ENCODE measurements around the gene OR6C6. TPM values are rescaled to one million over a fixed set of nuclear protein-coding genes. Genes with fewer than 3 reads are reported as not detected.
"Not testable (repeated sequence)": the region's sequence is repeated elsewhere in the genome, so short reads cannot be mapped to it uniquely, and the experiment has no call there.

OR6C6 gene
- not detected in 2 replicates for total RNA-seq (2014; rRNA removed; shearing (Covaris generic))

DNA sequence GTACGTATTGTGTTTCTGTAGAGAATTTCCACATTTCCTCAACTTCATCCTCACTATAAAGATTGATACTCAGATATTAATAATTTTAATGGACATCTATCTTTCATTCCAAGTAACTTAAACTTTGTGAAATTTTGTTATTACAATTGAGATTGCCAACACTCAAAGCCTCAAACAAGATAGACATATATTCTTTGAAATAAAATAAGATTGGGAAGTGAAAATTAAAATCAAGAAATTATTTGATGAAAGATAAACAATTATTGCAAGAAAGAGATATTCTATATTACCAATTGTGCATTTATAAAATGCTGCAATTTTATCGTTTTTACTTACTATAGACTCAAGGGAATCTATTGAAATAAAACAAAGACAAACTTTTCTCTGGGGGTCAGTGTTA is at the start of gene OR6C6:
OR6C6 (minus strand) TSS at position 101 of the 400 bp plus-strand sequence. CDS start 1,337 bp downstream, outside the sequence.
- H3K4me3 ChIP-seq (ENCODE audit: insufficient read depth, low read depth, low read length), result no peak within 1 kb of the TSS
- H3K27me3 ChIP-seq (ENCODE audit: control insufficient read depth, insufficient read depth, low read length), result no peaks in the 10 kb centered on the region; the same call in 1 of the 2 replicates
- H3K36me3 ChIP-seq (replicated peaks; ENCODE audit: control insufficient read depth, insufficient read depth, low read length), result no peaks in the 10 kb centered on the region
- DNase-seq, result no peak

DNA sequence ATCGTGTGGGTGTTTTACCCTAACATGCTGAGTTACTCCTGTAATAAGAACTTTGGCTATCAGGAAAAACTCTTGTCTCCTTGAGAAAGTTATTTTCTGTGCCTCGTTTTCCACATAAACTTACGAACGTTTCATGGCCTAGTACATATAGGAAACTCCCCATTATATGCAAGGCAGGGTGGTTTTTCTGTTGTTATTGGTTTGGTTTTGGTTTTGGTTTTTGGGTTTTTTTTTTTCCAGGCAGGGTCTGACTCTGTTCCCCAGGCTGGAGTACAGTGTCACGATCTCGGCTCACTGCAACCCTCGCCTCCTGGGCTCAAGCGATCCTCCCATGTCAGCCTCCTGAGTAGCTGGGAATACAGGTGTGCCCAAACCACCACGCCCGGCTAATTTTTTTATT is 39.6 kb upstream of the OR6C6 start:
- no peak for DNase-seq
- H3K27me3 ChIP-seq (ENCODE audit: control insufficient read depth, insufficient read depth, low read length), result no peaks in the 10 kb centered on the region

DNA sequence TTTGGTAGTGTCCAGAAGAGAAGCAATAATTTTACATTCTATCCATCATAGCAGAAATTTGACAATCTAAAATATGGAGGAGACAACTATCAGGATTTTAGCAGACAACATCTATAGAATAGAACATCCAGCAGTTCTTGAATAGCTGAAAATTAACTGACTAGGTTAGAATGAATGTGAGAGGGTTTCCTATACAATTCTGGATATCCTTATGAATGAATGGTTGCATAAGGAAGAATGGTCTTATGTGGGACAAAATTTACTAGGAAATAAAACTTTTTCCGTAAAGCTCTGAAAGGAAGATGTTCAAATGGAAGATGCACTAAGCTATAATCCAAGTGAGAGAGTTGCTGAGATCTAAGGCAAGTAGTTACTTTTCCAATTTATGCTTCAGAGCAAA is 34.1 kb upstream of the OR6C6 start, which contains the start of gene OR6C3:
OR6C3 (plus strand) TSS at position 301 of the 400 bp plus-strand sequence. CDS start 955 bp downstream, outside the sequence.
- no peak for DNase-seq
- Histone ChIP-seq H3K27me3 (ENCODE audit: control insufficient read depth, insufficient read depth, low read length) (no peaks in the 10 kb centered on the region), H3K36me3 (replicated peaks; ENCODE audit: control insufficient read depth, insufficient read depth, low read length) (no peaks in the 10 kb centered on the region), H3K4me3 (ENCODE audit: insufficient read depth, low read depth, low read length) (no peak within 1 kb of the TSS)

More for the DNA sequence above, 39.6 kb upstream of the OR6C6 start:
- H3K36me3 ChIP-seq (replicated peaks; ENCODE audit: control insufficient read depth, insufficient read depth, low read length), result no peaks in the 10 kb centered on the region
- no peak overlapping the region for H3K4me3 ChIP-seq (ENCODE audit: insufficient read depth, low read depth, low read length)

DNA sequence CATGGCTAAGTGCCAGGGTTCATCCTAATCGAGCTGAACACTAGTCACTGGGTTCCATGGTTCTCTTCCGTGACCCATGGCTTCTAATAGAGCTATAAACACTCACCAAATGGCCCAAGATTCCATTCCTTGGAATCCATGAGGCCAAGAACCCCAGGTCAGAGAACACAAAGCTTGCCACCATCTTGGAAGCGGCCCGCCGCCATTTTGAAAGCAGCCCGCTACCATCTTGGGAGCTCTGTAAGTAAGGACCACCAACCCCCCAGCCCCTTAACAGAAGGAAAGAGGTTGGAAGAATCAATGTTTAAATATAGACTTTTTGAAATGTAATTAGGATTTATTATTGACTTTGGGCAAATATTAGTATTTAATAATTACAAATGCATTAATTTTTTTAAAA is 29.4 kb upstream of the OR6C6 start:
- not testable (repeated sequence) for H3K36me3 ChIP-seq (replicated peaks; ENCODE audit: control insufficient read depth, insufficient read depth, low read length); H3K27me3 ChIP-seq (ENCODE audit: control insufficient read depth, insufficient read depth, low read length); H3K4me3 ChIP-seq (ENCODE audit: insufficient read depth, low read depth, low read length); DNase-seq

DNA sequence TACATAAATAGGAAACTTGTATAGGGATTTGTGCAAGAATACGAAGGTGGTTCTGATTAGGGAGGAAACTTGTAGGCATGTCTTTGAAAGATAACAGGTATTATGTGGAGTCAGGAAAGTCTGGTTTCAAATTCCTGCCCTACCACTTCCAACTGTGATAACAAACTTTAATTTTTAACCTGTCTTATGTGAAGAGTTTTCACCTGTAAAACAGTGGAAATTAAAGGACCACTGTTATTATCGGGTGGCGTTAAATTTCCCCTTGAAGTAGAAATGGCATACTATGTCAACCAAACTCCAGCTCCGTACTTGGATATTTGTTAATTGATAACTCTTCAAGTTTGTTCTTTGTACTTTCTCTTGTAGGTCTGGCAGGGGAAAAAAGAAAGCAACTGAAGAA is 23.8 kb upstream of the OR6C6 start:
- H3K36me3 ChIP-seq (replicated peaks; ENCODE audit: control insufficient read depth, insufficient read depth, low read length), result no peaks in the 10 kb centered on the region
- no peaks in the 10 kb centered on the region for H3K27me3 ChIP-seq (ENCODE audit: control insufficient read depth, insufficient read depth, low read length)
- H3K4me3 ChIP-seq (ENCODE audit: insufficient read depth, low read depth, low read length), result no peak overlapping the region
- no peak for DNase-seq

DNA sequence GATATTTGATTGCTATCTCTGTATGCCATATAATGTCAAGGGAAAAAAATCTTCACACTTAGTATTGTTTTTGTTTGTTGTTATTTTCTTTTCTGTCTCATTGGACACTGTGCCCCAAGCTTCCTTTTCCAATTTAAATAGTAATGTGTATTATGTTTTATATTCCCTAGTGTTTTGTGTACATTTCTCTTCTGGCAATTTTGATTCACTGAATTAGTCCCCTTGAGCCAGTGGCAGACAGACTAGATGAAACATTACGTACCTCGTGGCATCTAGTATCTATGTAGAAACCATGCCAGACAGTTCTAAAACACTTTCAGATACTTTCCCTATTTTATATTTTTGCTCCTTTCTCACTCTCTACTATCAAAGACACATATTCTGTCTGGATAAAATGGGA is 17.7 kb upstream of the OR6C6 start, which contains the start of gene OR6C1:
OR6C1 (plus strand) TSS at position 301 of the 400 bp plus-strand sequence. CDS start 6,257 bp downstream, outside the sequence.
- no peaks in the 10 kb centered on the region for H3K27me3 ChIP-seq (ENCODE audit: control insufficient read depth, insufficient read depth, low read length)
- no peaks in the 10 kb centered on the region for H3K36me3 ChIP-seq (replicated peaks; ENCODE audit: control insufficient read depth, insufficient read depth, low read length)
- DNase-seq, result no peak
- H3K4me3 ChIP-seq (ENCODE audit: insufficient read depth, low read depth, low read length), result no peak within 1 kb of the TSS

DNA sequence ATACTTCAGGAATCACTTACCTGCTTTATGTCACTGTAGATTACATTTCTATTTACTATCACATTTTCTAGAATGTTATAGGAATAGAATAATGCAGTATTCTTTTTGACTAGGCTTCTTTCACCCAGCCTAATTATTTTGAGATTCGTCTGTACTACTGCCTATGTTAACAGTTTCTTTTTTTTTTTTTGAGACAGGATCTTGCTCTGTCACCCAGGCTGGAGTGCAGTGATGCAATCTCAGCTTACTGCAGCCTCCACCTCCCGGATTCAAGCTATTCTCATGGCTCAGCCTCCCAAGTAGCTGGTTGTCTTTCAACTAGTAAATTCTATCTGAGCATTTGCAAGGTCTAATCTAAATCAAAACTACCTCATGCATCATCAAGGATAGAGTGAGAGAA is 6.4 kb downstream of the OR6C6 start:
- Histone ChIP-seq H3K4me3 (ENCODE audit: insufficient read depth, low read depth, low read length) (no peak overlapping the region), H3K27me3 (ENCODE audit: control insufficient read depth, insufficient read depth, low read length) (no peaks in the 10 kb centered on the region), H3K36me3 (replicated peaks; ENCODE audit: control insufficient read depth, insufficient read depth, low read length) (no peaks in the 10 kb centered on the region)
- no peak for DNase-seq

DNA sequence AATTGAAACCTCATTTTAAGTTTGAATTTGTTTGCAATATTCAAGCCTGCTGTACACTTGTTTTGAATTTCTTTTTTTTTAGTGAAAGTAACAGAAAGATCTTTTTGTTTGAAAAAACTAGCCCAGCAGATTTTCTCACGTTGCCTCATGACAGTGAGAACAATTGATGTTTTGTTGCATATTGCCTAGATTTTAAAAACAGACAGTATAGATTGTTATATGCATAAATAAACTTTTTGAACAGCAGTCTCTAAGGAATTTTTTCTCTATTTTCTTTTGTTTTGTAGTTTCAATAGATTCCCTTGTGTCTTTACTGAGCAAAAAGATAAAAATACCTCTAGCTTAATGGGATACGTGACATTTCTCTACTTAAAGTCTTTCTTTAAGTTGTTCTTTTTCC is 15.4 kb downstream of the OR6C6 start:
- Histone ChIP-seq H3K36me3 (replicated peaks; ENCODE audit: control insufficient read depth, insufficient read depth, low read length) (no peaks in the 10 kb centered on the region), H3K4me3 (ENCODE audit: insufficient read depth, low read depth, low read length) (no peak overlapping the region), H3K27me3 (ENCODE audit: control insufficient read depth, insufficient read depth, low read length) (no peaks in the 10 kb centered on the region)
- no peak for DNase-seq

DNA sequence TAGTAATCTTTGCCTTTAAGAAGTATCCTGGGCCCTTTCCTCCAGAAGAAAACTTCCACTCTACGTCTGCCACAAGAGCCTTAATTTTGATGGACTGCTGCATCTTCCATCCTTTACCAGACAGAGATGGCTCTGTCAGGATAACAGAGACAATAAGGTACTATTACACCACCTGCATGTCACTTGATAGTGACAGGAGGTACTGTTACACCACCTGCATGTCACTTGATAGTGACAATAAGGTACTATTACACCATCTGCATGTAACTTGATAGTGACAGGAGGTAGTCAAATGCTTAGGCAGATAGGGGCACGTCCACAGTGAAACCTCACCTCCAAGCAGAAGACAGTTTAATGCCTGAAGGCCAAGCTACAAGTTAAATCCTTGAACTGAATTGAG is 38.1 kb downstream of the OR6C6 start:
- Histone ChIP-seq H3K36me3 (replicated peaks; ENCODE audit: control insufficient read depth, insufficient read depth, low read length) (no peaks in the 10 kb centered on the region), H3K27me3 (ENCODE audit: control insufficient read depth, insufficient read depth, low read length) (no peaks in the 10 kb centered on the region), H3K4me3 (ENCODE audit: insufficient read depth, low read depth, low read length) (no peak overlapping the region)
- DNase-seq, result no peak

DNA sequence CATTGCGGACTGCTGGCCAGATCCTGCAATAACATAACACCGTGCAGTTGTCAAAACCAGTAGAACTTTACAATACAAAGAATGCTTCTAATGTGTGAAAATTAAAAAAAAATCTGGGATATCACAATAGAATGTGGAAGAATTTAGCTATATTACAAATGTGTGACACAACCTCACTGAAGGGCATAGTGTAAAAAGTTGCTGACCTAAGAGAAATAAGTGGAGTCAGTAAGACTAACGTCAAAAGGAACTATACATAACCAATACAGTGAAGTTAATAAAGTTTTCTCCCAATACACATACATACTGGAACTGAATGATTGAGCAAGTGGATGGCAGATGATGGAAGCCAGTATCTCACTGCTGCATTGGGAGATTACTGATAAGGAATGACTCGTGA is 39.5 kb downstream of the OR6C6 start:
- Histone ChIP-seq H3K4me3 (ENCODE audit: insufficient read depth, low read depth, low read length) (no peak overlapping the region), H3K27me3 (ENCODE audit: control insufficient read depth, insufficient read depth, low read length) (no peaks in the 10 kb centered on the region), H3K36me3 (replicated peaks; ENCODE audit: control insufficient read depth, insufficient read depth, low read length) (no peaks in the 10 kb centered on the region)
- DNase-seq, result no peak

DNA sequence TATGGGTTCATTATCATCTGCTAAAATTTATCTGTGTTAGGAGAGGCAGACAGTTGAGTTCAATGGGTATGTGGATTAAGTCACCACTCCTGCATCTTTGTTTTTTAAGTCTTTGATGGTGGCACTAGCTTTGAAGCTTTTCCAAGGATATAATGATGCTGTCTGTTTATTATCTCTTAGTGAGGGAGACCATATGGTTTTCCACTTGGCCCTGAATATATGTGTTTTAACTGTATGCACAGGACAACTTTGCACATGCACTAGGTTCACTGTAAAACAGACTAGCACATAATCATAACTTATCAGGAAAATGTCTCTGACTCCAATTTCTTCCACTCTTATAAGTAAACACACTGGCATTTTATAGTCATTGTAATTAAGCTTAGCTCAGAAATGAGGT is 43.1 kb downstream of the OR6C6 start:
- Histone ChIP-seq H3K36me3 (replicated peaks; ENCODE audit: control insufficient read depth, insufficient read depth, low read length) (no peaks in the 10 kb centered on the region), H3K4me3 (ENCODE audit: insufficient read depth, low read depth, low read length) (no peak overlapping the region), H3K27me3 (ENCODE audit: control insufficient read depth, insufficient read depth, low read length) (no peaks in the 10 kb centered on the region)
- no peak for DNase-seq

DNA sequence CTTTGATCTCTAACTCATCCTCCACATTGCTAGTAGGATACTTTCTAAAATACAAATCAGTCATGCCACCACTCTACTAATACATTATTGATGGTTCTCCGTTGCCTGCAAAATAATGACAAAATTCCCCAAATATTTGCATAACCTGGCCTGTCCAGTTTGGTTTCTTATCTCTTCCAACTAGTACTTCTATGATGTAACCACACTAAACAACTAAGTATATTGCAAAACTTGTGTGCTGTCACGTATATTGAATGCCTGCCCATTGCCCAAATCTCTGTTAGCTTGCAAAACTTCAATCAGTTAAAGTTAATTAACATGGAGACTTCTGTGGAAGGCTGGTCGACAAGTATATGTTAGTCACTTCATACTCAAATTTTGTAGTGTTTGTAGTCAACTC is 45.4 kb downstream of the OR6C6 start:
- DNase-seq, result no peak
- Histone ChIP-seq H3K36me3 (replicated peaks; ENCODE audit: control insufficient read depth, insufficient read depth, low read length) (no peaks in the 10 kb centered on the region), H3K27me3 (ENCODE audit: control insufficient read depth, insufficient read depth, low read length) (no peaks in the 10 kb centered on the region), H3K4me3 (ENCODE audit: insufficient read depth, low read depth, low read length) (no peak overlapping the region)

DNA sequence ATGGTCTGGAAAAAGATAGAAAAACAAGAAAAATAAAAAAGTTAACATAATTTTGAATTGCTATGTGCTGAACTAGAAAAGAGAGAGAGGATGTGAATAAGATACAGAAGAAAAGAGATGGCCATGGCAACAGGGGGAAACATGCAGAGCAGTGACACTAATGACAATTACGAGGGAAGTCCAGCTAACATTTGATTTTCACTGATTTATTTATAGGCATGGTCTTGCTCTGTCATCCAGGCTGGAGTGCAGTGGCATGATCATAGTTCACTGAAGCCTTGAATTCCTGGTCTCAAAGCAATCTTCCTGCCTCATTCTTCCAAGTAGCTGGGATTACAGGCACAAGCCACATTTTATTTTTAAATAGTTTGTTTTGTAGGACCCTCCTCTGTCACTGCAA is 50.2 kb downstream of the OR6C6 start:
- Histone ChIP-seq H3K27me3 (ENCODE audit: control insufficient read depth, insufficient read depth, low read length) (no peaks in the 10 kb centered on the region), H3K4me3 (ENCODE audit: insufficient read depth, low read depth, low read length) (no peak overlapping the region), H3K36me3 (replicated peaks; ENCODE audit: control insufficient read depth, insufficient read depth, low read length) (no peaks in the 10 kb centered on the region)
- DNase-seq, result no peak

DNA sequence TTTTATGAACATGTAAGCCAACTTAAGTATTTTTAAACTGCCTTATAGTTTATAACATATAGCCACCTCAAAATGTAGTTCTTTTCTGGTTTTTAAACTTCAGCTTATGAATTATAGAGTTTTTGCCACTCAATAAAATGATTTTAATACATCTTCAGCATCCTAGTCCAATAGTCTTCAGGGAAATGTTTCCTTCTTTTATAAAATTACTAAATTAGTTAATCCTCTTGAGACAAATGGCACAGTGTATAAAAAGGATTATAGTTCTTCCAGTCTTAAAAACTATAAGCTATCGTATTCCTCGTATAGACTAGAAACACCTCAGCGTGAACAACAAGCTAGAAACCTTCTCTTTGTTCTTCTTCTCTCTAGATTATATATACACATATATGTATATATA is 52.1 kb downstream of the OR6C6 start, which contains the start of gene OR6C74:
OR6C74 (plus strand) TSS at position 301 of the 400 bp plus-strand sequence. CDS start 2,679 bp downstream, outside the sequence.
- H3K27me3 ChIP-seq (ENCODE audit: control insufficient read depth, insufficient read depth, low read length), result no peaks in the 10 kb centered on the region
- no peaks in the 10 kb centered on the region for H3K36me3 ChIP-seq (replicated peaks; ENCODE audit: control insufficient read depth, insufficient read depth, low read length)
- H3K4me3 ChIP-seq (ENCODE audit: insufficient read depth, low read depth, low read length), result no peak within 1 kb of the TSS
- DNase-seq, result no peak
